Activated CD4-positive, alpha-beta T cell treated with anti-CD3 and anti-CD28 coated beads for 24 hours (primary cell): Measurements from ENCODE around the gene UIMC1.
"Not testable (repeated sequence)": the region's sequence is repeated elsewhere in the genome, so short reads cannot be mapped to it uniquely, and the experiment has no call there.

Source experiments
- DNase-seq, 2 donors: peaks; one replicate each; pipeline ENCODE4 v3.0.0-alpha.2; 2020; ENCODE audit warnings: low read depth in 2 of 2

Gene UIMC1

DNA sequence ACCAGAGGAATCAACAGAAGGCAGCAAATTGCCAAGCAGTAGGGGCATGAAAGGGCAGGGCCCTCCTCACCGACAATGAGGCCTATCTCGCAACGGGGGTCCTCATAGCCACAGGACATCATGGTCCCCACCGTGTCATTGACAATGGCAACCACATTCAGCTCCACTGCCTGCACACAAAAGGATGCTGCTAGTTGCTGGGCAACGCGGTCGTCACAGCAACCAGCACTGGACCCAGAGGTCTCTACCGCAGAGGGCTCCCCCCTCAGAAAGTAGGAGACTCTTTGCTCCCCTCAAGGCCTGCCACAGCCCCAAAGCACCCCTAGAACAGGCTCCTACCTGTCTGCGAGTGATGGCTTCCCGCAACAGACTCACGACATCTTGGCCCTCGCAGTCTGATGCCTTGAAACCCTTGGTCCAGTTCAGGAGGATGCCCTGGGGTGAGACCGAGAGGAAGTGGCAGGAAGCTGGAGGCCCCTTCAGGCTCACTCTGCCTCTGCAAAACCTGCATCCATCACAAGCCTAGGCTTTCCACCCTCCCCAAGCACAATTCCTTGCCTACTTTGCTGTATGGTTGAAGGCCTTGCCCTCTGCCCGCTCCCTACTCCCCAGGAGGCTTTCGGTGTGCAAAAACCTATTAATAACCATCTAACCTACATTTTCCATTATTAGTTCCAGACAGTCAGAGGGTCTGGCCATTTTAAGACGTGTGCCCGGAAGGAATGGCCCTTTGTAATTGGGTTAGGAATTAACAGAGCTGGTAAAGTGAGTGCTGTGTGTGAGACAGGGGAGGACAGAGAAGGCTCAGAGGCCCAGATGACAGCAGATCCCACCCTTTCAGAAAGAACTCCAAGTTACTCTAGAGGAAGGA is 122.6 kb downstream of the UIMC1 start:
- DNase-seq = no peak

DNA sequence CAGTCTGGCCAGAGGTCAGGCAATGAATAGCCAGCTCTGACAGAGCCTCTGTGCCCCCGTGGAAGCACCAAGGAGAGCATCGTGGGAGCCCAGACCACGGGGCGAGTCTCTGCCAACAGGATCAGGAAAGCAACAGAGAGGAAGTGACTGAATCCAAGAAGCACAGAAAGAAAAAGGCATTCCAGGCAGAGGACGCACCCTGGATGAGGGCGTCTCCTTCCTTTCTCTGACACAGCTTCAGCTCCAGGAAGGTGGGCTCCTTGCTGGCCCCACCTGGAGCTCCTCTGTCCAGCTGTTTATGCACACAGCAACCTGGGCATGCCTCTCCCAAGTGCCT is 124.0 kb downstream of the UIMC1 start:
- DNase-seq = no peak

DNA sequence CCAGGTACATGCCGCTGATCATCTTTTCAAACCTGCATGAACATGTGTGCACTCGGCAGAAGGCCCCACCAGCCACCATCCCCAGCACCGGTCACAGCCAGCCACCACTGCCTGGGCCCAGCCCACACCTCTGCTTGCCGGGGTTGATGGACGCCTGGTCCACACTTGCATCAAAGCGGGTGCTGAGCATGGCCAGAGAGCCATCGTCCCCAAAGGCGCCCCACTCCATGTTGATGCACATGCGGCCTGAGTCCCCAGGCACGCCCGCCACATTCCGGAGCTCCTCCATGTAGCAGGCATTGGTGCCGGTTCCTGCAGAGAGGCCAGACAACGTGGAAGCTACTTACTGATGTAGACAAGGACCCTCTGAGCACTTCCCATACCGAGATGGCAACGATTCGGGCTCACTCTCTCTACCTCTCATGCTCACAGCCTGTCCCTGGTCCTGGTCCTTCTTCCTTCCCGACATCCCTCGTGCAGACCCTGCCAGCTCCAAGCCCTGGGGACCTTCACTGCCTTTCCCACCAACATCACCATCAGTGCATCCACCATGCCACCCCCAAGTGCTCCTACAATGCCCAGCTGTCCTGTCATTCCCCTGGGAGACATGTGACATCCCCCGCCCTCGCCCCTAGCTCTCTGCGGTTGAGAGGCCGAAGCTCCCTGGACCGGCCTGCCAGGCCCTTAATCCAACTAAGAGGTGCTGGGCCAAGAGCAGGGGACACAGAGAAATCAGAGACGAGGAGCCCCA is 124.6 kb downstream of the UIMC1 start:
- no peak for DNase-seq

DNA sequence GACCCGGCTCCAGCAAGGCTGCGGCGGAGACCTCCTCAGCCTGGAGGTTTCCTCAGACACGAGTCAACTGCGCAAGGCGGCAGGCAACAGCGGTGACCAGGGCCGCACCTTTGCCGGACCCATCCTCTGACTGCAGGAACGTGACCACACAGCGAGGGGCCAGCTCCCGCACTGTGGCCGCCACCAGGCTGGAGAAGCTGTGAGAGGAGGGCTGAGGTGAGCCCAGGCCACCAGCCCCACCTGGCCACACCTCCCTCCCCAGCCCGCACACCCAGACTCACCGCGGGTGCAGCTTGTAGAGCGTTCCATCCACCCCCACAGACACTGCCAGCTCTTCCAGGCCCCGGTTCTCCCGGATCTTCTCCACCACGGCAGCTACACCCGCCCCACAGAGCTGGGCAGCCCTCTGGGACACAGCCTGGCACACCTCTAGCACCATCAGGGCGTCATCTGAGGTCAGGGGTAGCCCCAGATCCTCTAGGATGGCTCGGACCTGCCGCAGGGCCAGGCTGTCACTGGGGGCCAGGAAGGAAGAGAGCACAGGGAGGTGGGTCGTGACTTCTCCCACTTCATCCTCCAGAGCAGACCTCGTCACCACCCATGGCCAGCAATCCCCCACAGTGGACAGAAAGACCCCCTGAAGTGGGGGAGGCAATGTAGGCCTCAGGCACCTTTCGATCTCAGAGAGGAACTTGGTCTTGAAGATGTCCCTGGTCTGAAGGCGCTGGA is 125.4 kb downstream of the UIMC1 start:
- DNase-seq = no peak

DNA sequence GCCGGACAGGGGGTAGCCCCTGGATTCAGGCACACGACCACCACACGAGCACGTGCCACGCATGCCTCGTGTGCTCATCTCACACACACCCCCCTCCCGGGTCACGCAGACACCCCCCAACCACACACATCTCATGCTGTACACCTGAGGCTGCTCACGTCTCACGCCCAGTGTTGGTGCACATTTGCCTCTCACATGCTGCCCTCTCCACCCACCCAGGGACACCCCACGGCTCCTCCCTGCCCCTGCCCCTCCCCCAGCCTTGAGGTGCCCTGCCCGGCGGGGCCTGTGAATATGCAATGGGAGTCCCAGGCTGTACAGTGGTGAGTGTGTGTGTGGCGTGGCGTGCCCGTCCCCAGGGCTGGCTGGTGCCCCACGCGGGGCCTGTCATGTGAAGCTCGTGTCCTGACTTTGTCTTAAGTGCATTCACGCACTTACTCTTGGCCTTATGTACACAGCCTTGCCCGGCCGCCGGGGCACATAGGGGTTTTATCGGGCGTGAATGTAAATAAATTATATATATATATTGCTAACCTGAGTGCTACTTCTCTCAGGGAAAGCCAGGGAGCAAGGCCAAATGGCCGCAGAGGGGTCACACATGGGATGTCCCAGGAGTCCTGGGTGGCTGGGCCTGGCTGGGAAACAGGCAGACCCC is 126.1 kb downstream of the UIMC1 start:
- no peak for DNase-seq

DNA sequence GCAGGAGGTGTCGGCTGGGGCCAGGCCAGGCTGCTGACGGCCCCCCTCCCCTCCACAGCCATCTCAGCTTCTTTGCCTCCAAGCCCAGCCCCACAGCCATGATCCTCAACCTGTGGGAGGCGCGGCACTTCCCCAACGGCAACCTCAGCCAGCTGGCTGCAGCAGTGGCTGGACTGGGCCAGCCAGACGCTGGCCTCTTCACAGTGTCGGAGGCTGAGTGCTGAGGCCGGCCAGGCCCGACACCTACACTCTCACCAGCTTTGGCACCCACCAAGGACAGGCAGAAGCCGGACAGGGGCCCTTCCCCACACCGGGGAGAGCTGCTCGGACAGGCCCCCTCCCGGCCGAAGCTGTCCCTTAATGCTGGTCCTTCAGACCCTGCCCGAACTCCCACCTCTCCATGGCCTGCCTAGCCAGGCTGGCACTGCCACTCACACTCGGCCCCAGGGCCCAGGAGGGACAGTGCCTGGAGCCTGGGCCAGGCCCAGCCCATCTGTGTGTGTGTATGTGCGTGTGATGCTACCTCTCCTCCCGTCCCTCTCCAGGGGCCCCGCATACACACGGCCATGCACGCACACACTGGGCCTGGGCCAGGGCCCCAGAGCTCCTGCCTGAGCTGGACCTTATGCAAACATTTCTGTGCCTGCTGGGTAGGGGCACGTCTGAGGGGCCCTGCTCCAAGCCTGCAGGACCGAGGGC is 126.8 kb downstream of the UIMC1 start:
- no peak for DNase-seq

DNA sequence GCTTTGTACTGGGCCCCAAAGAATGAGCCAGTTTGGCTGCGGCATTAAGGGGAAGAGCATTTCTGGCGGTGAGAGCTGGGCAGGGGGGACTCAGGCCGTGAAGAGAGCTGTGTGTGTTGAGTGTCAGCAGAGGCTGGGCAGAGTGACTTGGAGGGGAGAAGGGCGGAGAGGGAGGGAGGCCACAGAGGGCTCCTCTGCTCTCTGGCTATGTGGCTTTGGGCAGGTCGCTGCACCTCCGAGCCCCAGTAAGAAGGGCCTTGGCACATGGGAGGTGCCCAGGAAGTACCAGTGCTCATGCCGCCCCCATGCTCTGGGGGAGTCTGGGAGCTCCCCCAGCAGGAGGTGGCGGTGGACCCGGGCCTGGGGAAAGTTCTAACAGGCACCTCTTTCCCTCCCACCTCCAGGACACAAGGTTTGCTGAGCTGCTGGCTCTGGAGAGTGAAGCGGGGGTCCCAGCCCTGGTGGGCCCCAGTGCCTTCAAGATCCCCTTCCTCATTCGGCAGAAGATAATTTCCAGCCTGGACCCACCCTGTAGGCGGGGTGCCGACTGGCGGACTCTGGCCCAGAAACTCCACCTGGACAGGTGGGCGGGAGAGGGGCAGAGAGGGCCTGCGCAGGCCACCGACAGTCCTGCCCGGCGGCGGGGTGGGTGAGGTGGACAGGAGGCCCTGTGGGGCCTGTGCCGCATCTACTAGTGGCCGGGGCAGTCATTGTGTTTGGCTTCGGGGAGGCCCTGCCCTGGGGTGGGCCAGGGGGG is 127.5 kb downstream of the UIMC1 start:
- no peak for DNase-seq

DNA sequence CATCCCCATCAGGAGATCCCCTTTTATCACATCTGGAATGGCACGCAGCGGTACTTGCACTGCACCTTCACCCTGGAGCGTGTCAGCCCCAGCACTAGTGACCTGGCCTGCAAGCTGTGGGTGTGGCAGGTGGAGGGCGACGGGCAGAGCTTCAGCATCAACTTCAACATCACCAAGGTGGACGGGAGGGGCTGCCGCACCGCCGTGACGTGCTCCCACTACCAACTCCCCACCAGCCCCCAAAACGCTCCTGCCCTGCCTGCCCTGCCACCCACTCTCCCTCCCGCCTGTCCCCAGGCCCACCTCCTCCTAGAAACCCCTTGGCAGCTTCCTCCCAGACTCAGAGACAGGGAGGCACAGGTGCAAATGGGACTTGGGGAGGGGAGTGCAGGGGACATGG is 128.1 kb downstream of the UIMC1 start:
- DNase-seq = no peak

DNA sequence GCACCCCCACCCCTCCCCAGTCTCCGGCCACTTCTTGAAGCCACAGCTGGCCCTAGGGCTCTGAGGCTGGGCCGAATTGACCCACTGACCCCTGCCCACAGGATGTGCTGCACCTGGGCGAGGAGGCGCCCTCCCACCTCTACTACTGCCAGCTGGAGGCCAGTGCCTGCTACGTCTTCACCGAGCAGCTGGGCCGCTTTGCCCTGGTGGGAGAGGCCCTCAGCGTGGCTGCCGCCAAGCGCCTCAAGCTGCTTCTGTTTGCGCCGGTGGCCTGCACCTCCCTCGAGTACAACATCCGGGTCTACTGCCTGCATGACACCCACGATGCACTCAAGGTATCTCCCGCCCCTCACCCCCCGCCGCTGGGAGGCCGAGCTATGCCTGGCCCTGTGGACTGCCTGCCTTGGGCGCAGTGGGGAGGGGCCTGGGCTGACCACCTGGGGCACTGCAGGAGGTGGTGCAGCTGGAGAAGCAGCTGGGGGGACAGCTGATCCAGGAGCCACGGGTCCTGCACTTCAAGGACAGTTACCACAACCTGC is 128.7 kb downstream of the UIMC1 start:
- DNase-seq = no peak

DNA sequence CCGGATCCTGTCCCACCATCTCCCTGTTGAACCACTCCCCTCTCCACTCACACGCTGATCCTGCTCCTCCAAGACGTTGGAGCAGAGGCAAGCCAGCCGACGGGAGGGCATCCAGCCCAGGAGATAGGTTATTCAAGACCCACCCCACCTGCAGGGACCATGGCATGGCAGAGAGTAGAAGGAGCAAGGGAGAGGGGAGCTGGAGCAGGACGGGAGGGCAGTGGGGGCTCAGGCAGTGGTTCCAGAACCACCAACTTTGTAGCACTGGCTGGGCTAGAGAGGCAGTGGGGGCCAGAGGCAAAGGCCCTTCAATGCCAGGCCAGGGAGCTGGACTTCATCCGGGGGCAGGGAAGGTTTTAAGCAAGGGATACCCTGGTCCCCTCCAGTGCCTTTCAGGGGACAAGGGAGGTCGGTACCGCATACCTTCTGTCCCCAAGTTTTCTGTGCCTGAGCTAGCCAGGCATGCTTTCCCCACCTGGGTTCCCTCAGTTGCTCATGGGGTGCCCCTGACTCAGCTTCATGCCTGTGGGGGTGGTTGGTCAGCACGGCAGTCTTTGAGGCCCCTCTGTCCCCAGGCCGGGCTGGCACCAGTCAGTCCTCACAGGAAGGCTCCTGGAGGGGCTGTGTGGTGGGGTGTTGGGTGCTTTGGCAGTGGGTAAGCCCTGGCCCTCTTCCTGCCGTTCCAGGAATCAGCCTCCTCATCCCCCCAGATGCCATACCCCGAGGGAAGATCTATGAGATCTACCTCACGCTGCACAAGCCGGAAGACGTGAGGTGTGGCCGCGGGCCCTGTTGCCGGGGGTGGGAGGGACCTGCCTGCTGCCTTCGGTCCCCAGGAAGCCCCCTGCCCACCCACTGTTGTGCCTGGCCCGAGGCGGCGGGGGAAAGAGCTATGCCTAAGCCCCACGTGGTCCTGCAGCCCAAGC is 129.8 kb downstream of the UIMC1 start:
- no peak for DNase-seq

DNA sequence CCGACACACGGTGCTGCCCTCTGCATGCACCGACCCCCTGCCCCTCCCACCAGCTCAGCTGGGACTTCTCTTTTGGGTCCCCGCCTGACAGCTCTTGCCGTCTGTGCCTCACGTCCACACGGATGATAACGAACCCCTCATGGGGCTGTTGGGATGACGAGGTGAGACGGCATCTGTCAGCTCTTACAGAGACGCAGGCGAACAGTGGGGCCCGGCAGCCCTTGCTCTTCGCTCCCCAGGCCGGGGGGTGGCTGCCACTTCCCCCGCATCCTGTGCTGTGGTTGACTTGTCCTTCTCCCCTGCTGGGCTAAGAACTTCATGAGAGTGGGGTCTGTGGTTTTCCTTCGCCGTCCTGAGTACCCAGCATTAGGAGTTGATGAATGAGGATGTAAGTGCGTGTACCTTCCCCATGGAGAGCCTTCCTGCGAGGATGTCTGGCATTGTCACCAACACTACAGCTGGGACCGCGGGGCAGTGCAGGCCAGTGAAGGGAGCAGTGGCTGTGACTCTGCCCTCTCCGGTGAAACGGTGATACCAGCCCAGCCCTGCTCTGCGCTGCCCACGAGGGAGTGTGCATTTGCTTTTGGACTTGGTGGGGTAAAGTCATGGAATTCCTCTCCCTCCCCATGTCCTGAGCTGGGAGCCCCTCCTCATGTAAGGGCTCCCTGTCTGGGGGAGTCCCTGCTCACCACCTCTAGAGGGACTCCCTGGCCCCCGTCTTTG is 130.6 kb downstream of the UIMC1 start:
- no peak for DNase-seq

DNA sequence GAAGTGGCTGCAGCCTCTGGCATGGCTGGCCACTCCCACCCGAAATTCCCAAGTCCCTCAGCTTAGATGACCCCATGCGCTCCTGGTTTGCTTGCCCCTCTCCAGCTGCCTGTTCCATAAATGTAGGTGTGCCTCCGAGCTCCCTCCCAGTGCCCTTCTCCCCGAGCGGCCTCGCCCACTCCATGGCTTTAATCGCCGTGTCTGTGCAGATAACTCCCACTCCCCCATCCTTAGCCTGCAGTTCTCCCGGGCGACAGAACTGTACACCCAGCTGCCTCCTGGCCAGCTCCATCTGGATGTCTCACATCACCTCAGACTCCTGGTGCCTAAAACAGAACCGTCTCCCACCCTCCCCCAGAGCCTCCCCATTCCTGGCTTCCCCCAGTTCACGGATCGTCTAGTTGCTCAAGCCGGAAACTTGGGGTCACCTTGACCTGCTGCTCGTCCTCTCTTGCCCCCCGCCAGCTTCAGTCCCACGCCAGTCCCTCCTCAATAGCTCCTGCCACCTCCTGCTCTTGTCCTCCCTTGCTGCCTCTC is 131.5 kb downstream of the UIMC1 start:
- DNase-seq = no peak

DNA sequence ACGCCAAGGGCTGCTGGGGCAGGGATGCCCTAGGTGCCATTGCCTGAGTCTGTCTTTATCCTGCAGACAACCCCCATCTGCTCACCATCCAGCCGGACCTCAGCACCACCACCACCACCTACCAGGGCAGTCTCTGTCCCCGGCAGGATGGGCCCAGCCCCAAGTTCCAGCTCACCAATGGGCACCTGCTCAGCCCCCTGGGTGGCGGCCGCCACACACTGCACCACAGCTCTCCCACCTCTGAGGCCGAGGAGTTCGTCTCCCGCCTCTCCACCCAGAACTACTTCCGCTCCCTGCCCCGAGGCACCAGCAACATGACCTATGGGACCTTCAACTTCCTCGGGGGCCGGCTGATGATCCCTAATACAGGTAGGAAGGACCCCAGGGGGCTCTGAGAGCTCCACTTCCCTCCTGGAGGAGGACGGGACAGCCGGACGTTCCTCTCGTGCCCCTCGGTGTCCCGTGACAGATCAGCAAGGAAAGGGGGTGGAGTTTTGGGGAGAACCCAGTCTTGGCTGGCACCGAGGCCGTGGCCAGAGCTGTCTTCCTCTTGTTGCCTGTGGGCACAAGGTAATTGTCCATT is 132.3 kb downstream of the UIMC1 start:
- DNase-seq = no peak

DNA sequence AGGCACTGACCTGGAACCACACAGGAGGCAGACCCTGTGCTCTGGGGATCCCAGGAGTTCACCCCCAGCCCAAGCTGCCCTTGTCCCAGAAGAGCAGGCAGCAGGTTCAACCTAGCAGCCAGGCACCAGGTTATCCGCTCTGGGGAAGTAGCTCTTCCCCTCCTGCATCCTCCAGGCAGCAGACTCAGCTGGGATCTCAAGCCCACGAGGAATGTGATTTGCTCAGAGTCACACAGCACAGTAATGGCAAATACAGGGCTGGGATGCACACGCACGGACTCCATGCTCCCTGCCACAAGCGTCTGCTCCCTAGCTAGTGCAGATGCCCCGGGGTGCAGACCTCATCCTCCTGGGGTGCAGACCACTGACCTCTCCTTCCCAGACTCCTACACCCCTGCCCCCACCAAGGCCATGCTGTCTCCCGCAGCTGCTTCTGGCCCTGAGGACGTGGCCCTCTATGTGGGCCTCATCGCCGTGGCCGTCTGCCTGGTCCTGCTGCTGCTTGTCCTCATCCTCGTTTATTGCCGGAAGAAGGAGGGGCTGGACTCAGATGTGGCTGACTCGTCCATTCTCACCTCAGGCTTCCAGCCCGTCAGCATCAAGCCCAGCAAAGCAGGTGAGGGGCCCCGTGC is 132.9 kb downstream of the UIMC1 start:
- DNase-seq = no peak

DNA sequence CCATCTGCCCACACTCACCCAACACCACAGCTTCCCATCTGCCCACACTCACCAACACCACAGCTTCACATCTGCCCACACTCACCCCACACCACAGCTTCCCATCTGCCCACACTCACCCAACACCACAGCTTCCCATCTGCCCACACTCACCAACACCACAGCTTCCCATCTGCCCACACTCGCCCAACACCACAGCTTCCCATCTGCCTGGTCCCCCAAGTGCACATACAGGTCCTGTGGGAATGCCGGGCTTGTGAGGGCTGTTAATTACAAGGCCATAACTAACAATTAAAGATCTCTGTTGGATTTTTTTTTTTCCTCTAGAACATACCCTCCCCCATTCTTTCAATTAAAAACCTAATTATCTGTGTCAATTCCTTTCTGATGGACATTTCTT is 133.6 kb downstream of the UIMC1 start:
- not testable (repeated sequence) for DNase-seq

DNA sequence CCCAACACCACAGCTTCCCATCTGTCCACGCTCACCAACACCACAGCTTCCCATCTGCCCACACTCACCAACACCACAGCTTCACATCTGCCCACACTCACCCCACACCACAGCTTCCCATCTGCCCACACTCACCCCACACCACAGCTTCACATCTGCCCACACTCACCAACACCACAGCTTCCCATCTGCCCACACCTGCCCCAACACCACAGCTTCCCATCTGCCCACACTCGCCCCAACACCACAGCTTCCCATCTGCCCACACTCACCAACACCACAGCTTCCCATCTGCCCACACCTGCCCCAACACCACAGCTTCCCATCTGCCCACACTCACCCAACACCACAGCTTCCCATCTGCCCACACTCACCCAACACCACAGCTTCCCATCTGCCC is 134.0 kb downstream of the UIMC1 start:
- not testable (repeated sequence) for DNase-seq

DNA sequence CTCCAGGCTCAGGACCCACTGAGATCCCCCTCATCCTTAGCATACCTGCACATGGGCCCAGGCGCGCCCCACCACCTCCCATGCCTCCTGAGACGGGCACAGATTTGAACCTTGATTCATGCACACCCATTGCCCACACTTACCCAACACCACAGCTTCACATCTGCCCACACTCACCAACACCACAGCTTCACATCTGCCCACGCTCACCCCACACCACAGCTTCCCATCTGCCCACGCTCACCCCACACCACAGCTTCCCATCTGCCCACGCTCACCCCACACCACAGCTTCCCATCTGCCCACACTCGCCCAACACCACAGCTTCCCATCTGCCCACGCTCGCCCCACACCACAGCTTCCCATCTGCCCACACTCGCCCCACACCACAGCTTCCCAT is 135.9 kb downstream of the UIMC1 start:
- DNase-seq = not testable (repeated sequence)
